Spleen (tissue), 11 donors: ENCODE results near the gene HOXA6. TPM values are rescaled to one million over a fixed set of nuclear protein-coding genes. Genes with fewer than 3 reads are reported as not detected.

Source experiments
- DNase-seq: peaks from one replicate; pipeline ENCODE4 v3.0.0-alpha.2; 2020
- H3K27ac ChIP-seq, 8 donors: fragments of 200-600 bp; sonication (generic) in 7 of 8; 1 replicate in 4 of 8; 2 replicates in 4 of 8; pipeline versions ENCODE4 v1.5.0 to v1.8.0; 2016 to 2021; ENCODE audit warnings: inconsistent platforms in 4 of 8, mild to moderate bottlenecking in 4 of 8, moderate library complexity in 1 of 8
- H3K27me3 ChIP-seq, 7 donors: fragments of 200-600 bp; sonication (generic) in 6 of 7; replicated peaks in 1 of 7; 1 replicate in 4 of 7; 2 replicates in 3 of 7; pipeline versions ENCODE4 v1.5.0 to v1.8.0; 2016 to 2021; ENCODE audit warnings: inconsistent platforms in 3 of 7, mild to moderate bottlenecking in 1 of 7
- H3K36me3 ChIP-seq, 6 donors: fragments of 200-600 bp; sonication (generic) in 5 of 6; 1 replicate in 4 of 6; 2 replicates in 2 of 6; pipeline versions ENCODE4 v1.5.0 to v1.8.0; 2016 to 2021; ENCODE audit warnings: inconsistent platforms in 2 of 6
- H3K4me1 ChIP-seq, 6 donors: fragments of 200-600 bp; sonication (generic) in 5 of 6; 1 replicate in 3 of 6; 2 replicates in 3 of 6; pipeline versions ENCODE4 v1.5.0 to v1.8.0; 2016 to 2021; ENCODE audit warnings: inconsistent platforms in 3 of 6
- H3K4me3 ChIP-seq, 8 donors: fragments of 200-600 bp; sonication (generic) in 7 of 8; 1 replicate in 4 of 8; 2 replicates in 4 of 8; pipeline versions ENCODE4 v1.5.0 to v1.8.0; 2016 to 2021; ENCODE audit warnings: inconsistent platforms in 4 of 8, mild to moderate bottlenecking in 4 of 8, moderate library complexity in 2 of 8
- H3K9me3 ChIP-seq, 8 donors: fragments of 200-600 bp; sonication (generic) in 7 of 8; 1 replicate in 4 of 8; 2 replicates in 4 of 8; pipeline versions ENCODE4 v1.5.0 to v1.8.0; 2016 to 2021; ENCODE audit warnings: inconsistent platforms in 4 of 8
- CTCF ChIP-seq, 11 experiments: fragments of 200-600 bp in 7 of 11; fragments of 450-650 bp in 4 of 11; sonication (generic) in 4 of 11; IDR thresholded peaks in 8 of 11; conservative IDR thresholded peaks in 3 of 11; 1 replicate in 7 of 11; 2 replicates in 4 of 11; pipeline versions ENCODE4 v1.4.0 to v1.8.0; 2016 to 2021; ENCODE audit warnings: antibody characterized with exemption in 11 of 11, inconsistent platforms in 4 of 11, mild to moderate bottlenecking in 1 of 11
- POLR2A ChIP-seq, 3 donors: fragments of 450-650 bp; IDR thresholded peaks; one replicate each; pipeline ENCODE4 v1.5.1; 2017; ENCODE audit warnings: antibody characterized with exemption in 3 of 3, mild to moderate bottlenecking in 1 of 3
- POLR2AphosphoS5 ChIP-seq, 3 donors: sonication (generic); formaldehyde crosslinking; IDR thresholded peaks; one replicate each; pipeline ENCODE4 v1.5.1; 2017; ENCODE audit warnings: antibody characterized with exemption in 3 of 3
- WGBS, 5 donors: extraction: QIAGEN DNeasy Blood & Tissue Kit in 3 of 5; methylation state at CpG; one replicate each; pipeline versions ENCODE4 v1.1.5 to v1.1.7; 2013 to 2018; 5-methylcytosine and 5-hydroxymethylcytosine counted together
- intact Hi-C: fragments of 100-400 bp; cut with DNase I; formaldehyde crosslinking; loops from one replicate; pipeline ENCODE4 v1.15.0; 2023; ENCODE audit warnings: low total_unique reads
- polyA plus RNA-seq, 3 donors: library from polyadenylated mRNA; stranded (reverse); fragments of 200-250 nt; gene quantifications; one replicate each; pipeline ENCODE4 v1.2.1, GENCODE V29; 2013
- total RNA-seq, 7 donors: library from RNA; depleted of rRNA in 3 of 7; stranded (reverse); fragments of >200 nt in 3 of 7; fragmentation: NEBNext Ultra II Directional in 4 of 7; extraction: Animal tissue kit (Norgen Biotek cat#: 25700) in 4 of 7; gene quantifications; one replicate each; pipeline versions ENCODE4 v1.1.0 to v1.2.1, GENCODE V29; 2016 to 2021
- donor health status: healthy with polysubstance abuse.
- donor health status: DM: no; HTN: no; CAD: no; lungs with moderate emphysema.
- donor health status: DM: no; HTN: no; CAD: no.
- donor health status: Bipolar disorder and iron deficiency.
- donor health status: healthy.
- donor health status: DM: no; HTN: no; CAD: no.
- donor health status: DM: yes; HTN: yes; CAD: no.

Gene HOXA6
- total and polyA plus RNA-seq, 10 donors, result 0.26 to 2.0 (median 1.2) TPM; not detected in 2

DNA sequence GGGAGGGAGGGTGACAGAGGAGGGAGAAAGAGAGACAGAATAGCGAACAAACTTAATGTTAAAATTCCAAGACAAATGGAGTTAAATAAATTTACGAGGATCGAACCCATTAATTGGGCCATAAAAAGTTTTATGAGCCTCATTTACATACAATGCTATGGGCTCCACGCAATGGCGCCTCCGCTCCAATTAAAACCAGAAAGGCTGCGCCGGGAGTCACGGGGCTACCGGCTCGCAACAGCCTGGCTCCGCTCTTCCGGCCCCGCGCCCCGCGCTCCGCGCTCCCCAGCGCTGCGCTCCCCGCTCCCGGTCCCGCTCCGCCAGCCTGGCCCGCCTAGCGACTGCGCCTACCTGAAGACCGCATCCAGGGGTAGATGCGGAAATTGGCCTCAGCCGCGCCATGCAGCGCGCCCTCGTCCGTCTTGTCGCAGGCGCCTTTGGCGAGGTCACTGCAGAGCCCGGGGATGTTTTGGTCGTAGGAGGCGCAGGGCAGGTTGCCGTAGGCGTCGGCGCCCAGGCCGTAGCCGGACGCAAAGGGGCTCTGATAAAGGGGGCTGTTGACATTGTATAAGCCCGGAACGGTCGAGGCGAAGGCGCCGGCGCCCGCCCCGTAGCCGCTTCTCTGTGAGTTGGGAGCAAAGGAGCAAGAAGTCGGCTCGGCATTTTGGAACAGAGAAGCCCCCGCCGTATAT lies 8.4 kb upstream of the HOXA6 start:
- peaks cover 0 to 4% (median 0%) of the 10 kb centered on the region in 8 donors for H3K9me3 ChIP-seq
- DNase-seq, result peak; percentile 78
- intact Hi-C loops, result no loop called here
- peak overlapping the region in 7 of 8 donors; percentile 24 to 67 (median 37) for H3K4me3 ChIP-seq
- H3K27me3 ChIP-seq, result peaks cover 26 to 100% (median 99%) of the 10 kb centered on the region in 7 donors
- H3K4me1 ChIP-seq, result peaks cover 16 to 92% (median 68%) of the 10 kb centered on the region in 6 donors
- H3K27ac ChIP-seq, result peak overlapping the region in 7 of 8 donors; percentile 47 to 82 (median 78)
- H3K36me3 ChIP-seq, result no peaks in the 10 kb centered on the region
- WGBS, 5 donors, result 1 to 13% (median 3%) methylated on average over 35 to 63 of the region's 63 CpGs
- TF ChIP-seq POLR2A (IDR thresholded peaks at IDR 0.05) (no peak), POLR2AphosphoS5 (IDR thresholded peaks at IDR 0.05) (peak in 2 of 3 donors; percentile 62 to 67)

GRCh38 chr7:27154901-27155815 lies 7.6 kb upstream of the HOXA6 start:
- Histone ChIP-seq H3K27me3 (peaks cover 26 to 100% (median 100%) of the 10 kb centered on the region in 7 donors), H3K4me1 (peaks cover 18 to 92% (median 68%) of the 10 kb centered on the region in 6 donors), H3K27ac (peak overlapping the region in 7 of 8 donors; percentile 47 to 82 (median 78))

DNA sequence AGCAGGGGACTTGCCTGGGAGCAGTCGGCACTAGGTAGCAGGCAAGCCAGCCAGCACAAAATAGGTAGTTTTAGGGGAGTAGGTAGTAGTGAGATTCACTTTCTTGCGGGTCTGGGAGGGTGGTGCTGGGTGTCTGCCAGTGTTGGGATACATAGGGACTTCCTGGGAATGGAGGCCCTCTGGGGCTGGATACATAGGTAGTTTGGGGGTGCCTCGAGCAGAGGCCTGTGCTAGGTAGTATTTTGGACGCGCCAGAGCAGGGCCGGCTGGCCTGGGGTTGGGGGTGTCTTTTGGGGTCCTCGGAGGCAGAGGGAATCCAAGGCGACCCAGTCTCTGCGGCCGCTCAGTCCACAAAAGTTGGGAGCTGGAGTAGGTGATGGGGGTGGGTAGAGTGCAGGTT lies 6.8 kb upstream of the HOXA6 start:
- H3K9me3 ChIP-seq, result peaks cover 0 to 4% (median 0%) of the 10 kb centered on the region in 8 donors
- H3K4me3 ChIP-seq, result no peak overlapping the region
- TF ChIP-seq POLR2AphosphoS5 (IDR thresholded peaks at IDR 0.05), result no peak
- 61 to 75% (median 68%) methylated on average over 10 of the region's 10 CpGs for WGBS, 5 donors
- peaks cover 26 to 100% (median 98%) of the 10 kb centered on the region in 7 donors for H3K27me3 ChIP-seq
- H3K4me1 ChIP-seq, result peaks cover 18 to 91% (median 66%) of the 10 kb centered on the region in 6 donors
- H3K27ac ChIP-seq, result no peak overlapping the region
- no peak for DNase-seq
- intact Hi-C loops, result no loop called here
- H3K36me3 ChIP-seq, result no peaks in the 10 kb centered on the region

More at GRCh38 chr7:27154901-27155815, 7.6 kb upstream of the HOXA6 start:
- intact Hi-C loops, result no loop called here
- 5 to 15% (median 7%) methylated on average over 27 to 48 of the region's 48 CpGs for WGBS, 5 donors
- DNase-seq, result peak; percentile 74
- Histone ChIP-seq H3K9me3 (peaks cover 0 to 4% (median 0%) of the 10 kb centered on the region in 8 donors), H3K4me3 (peak overlapping the region in 4 of 8 donors; percentile 34 to 67 (median 42)), H3K36me3 (no peaks in the 10 kb centered on the region)
- TF ChIP-seq POLR2AphosphoS5 (IDR thresholded peaks at IDR 0.05) (peak in 2 of 3 donors; percentile 40 to 41), CTCF (IDR thresholded peaks at IDR 0.05 in 8 of 11, conservative IDR thresholded peaks at IDR 0.05 in 3 of 11) (no peak)

- intact Hi-C loops, result no loop called here
- H3K4me3 ChIP-seq, result no peak overlapping the region
- peaks cover 18 to 90% (median 70%) of the 10 kb centered on the region in 6 donors for H3K4me1 ChIP-seq
- H3K9me3 ChIP-seq, result peaks cover 0 to 4% (median 0%) of the 10 kb centered on the region in 8 donors
- WGBS, 5 donors, result 76 to 86% (median 80%) methylated on average over 3 of the region's 3 CpGs
- H3K27me3 ChIP-seq, result peaks cover 26 to 100% (median 98%) of the 10 kb centered on the region in 7 donors
- no peak for TF ChIP-seq POLR2A (IDR thresholded peaks at IDR 0.05)
- TF ChIP-seq CTCF (IDR thresholded peaks at IDR 0.05 in 8 of 11, conservative IDR thresholded peaks at IDR 0.05 in 3 of 11), result no peak
- TF ChIP-seq POLR2AphosphoS5 (IDR thresholded peaks at IDR 0.05), result no peak
- no peak for DNase-seq
- H3K27ac ChIP-seq, result no peak overlapping the region
- H3K36me3 ChIP-seq, result no peaks in the 10 kb centered on the region
These were observed 6.0 kb upstream of the HOXA6 start for GRCh38 chr7:27153526-27153925.
